ENCODE results near the gene DIDO1. TPM values are rescaled to one million over a fixed set of nuclear protein-coding genes. Genes with fewer than 3 reads are reported as not detected.

DIDO1 gene
- polyA plus RNA-seq, 1 experiment: 19.8 TPM

- CTCF ChIA-PET: interaction anchor here (1.2 kb wide), 1 partner anchor 44 kb away, joined by 6 read pairs; no protein-coding TSS in a partner anchor
- H3K36me3 ChIP-seq (ENCODE audit: control insufficient read depth, insufficient read depth, low read length): peaks cover 35% of the 10 kb centered on the region
- no peak for DNase-seq (ENCODE audit: low read depth)
- TF ChIP-seq, protein P1, sequence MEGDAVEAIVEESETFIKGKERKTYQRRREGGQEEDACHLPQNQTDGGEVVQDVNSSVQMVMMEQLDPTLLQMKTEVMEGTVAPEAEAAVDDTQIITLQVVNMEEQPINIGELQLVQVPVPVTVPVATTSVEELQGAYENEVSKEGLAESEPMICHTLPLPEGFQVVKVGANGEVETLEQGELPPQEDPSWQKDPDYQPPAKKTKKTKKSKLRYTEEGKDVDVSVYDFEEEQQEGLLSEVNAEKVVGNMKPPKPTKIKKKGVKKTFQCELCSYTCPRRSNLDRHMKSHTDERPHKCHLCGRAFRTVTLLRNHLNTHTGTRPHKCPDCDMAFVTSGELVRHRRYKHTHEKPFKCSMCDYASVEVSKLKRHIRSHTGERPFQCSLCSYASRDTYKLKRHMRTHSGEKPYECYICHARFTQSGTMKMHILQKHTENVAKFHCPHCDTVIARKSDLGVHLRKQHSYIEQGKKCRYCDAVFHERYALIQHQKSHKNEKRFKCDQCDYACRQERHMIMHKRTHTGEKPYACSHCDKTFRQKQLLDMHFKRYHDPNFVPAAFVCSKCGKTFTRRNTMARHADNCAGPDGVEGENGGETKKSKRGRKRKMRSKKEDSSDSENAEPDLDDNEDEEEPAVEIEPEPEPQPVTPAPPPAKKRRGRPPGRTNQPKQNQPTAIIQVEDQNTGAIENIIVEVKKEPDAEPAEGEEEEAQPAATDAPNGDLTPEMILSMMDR (IDR thresholded peaks at IDR 0.05; ENCODE audit: insufficient read depth, low read depth, low read length): no peak
- POLR2A ChIA-PET: no interaction called here
- no peak overlapping the region for H3K4me3 ChIP-seq (ENCODE audit: low read depth, low read length)
- no peaks in the 10 kb centered on the region for H3K27me3 ChIP-seq (ENCODE audit: control insufficient read depth, insufficient read depth, low read length)
Measured at GRCh38 chr20:62965363-62965771, 39.1 kb upstream of the DIDO1 start.

DNA sequence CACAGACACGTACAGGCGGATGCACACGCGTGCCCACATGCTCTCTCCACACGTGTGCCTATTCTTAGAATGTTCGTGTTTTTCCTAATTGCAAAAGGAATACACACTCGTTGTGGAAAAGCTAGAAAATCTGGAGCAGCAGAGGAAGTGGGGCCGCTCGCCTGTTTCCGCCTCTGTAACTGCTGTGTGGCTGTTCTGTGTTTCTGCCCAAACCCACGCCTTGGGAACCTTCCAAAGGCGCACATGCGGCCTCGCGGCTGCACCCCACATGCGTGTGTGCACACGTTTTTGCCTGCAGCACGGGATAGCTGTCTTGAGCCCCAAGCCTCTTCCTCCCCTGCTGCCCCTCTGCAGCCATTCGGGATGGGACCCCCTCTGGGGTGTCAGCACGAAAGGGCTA, 38.4 kb upstream of the DIDO1 start:
- ChIA-PET POLR2A (no interaction called here), CTCF (interaction anchor here (1.1 to 1.2 kb wide), 2 partner anchors 11 to 45 kb away, joined by 6 read pairs; partner anchors contain the start of gene SLC17A9)
- peaks cover 35% of the 10 kb centered on the region for H3K36me3 ChIP-seq (ENCODE audit: control insufficient read depth, insufficient read depth, low read length)
- no peak for DNase-seq (ENCODE audit: low read depth)
- TF ChIP-seq, protein P1 (IDR thresholded peaks at IDR 0.05; ENCODE audit: insufficient read depth, low read depth, low read length): no peak
- no peaks in the 10 kb centered on the region for H3K27me3 ChIP-seq (ENCODE audit: control insufficient read depth, insufficient read depth, low read length)
- no peak overlapping the region for H3K4me3 ChIP-seq (ENCODE audit: low read depth, low read length)

DNA sequence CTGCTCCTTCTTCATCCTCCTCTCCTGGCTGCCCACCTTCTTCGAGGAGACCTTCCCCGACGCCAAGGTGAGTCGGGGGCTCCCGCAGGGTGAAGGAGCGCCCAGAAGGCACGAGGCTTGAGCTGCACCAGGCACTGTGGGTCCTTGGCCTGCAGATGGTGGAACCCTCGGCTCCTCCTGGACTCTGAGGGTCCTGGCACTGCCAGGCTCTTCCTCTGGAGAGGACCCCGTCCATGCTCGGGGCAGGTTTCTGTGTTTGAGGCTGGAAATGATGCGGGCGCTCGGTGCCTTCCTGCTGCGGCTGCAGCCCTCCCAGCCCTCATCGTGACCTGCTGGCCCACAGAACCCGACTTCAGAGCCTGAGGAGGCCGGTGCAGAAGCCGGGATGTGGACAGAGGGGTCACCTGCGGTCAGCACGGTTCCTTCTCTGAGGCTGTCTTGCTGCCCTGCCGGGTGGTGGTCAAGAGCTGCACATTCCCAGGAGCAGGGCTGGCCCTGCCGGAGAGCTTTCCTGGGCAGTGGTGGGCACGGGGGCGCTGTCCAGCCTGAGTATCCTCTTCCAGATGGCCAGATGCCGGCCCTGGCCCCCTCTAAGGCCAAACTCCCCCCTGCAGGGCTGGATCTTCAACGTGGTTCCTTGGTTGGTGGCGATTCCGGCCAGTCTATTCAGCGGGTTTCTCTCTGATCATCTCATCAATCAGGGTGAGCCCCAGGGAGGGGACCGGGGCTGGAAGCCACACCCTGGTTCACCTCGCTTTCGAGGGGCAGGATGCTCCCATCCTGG, 37.5 kb upstream of the DIDO1 start:
- POLR2A ChIA-PET: no interaction called here

DNA sequence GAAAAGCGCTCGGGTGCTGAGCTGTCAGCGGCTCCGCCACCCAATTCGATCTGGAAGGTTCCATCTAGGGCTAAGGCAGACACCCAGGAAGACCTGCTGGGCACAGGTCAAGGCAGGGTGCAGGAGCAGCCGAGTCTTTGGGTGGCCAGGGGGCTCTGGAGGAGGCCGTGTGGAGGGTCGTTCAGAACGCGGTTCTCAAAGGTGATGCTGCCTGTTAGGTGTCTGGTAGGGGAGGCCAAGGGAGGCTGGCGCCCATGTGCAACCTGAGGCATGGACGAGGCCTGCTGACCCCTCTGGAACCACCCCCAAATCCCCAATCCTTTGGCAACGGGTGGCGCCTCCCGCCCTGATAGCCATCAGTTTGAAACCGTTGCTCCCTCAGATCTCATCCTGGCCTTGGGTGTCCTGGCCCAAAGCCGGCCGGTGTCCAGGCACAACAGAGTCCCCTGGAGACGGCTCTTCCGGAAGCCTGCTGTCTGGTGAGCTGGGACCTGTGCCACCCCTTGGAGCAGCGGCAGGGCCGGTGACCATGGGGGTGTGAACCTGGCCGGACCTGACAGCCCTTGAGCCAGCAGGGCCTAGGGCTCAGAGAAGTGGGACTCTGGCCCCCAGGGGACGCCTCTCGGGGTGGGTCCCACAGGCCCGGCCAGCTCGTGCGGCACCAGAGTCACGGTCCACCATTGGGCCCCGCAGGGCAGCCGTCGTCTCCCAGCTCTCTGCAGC, 36.7 kb upstream of the DIDO1 start:
- ChIA-PET POLR2A (no interaction called here), CTCF (interaction anchor here (0.7 kb wide), 1 partner anchor 9 kb away, joined by 4 read pairs; no protein-coding TSS in a partner anchor)
- no peak for DNase-seq (ENCODE audit: low read depth)
- Histone ChIP-seq H3K36me3 (ENCODE audit: control insufficient read depth, insufficient read depth, low read length) (peaks cover 44% of the 10 kb centered on the region), H3K4me3 (ENCODE audit: low read depth, low read length) (no peak overlapping the region), H3K27me3 (ENCODE audit: control insufficient read depth, insufficient read depth, low read length) (no peaks in the 10 kb centered on the region)
- TF ChIP-seq, protein P1 (IDR thresholded peaks at IDR 0.05; ENCODE audit: insufficient read depth, low read depth, low read length): no peak

More for the DNA sequence above, 37.5 kb upstream of the DIDO1 start:
- CTCF ChIA-PET: interaction anchor here (0.7 to 1.1 kb wide), 2 partner anchors 9 to 10 kb away, joined by 4 to 6 read pairs; partner anchors contain the start of gene SLC17A9
- TF ChIP-seq, protein P1 (IDR thresholded peaks at IDR 0.05; ENCODE audit: insufficient read depth, low read depth, low read length): no peak
- H3K4me3 ChIP-seq (ENCODE audit: low read depth, low read length): no peak overlapping the region
- peaks cover 40% of the 10 kb centered on the region for H3K36me3 ChIP-seq (ENCODE audit: control insufficient read depth, insufficient read depth, low read length)
- no peaks in the 10 kb centered on the region for H3K27me3 ChIP-seq (ENCODE audit: control insufficient read depth, insufficient read depth, low read length)
- DNase-seq (ENCODE audit: low read depth): no peak

Measured in BJ (cell line).